Peyer's patch (tissue), 4 donors: ENCODE measurements around the gene CCDC159.

Experiments
- POLR2A ChIP-seq, 2 donors: fragments of 450-650 bp; IDR thresholded peaks; one replicate each; pipeline ENCODE4 v1.5.1; 2017; ENCODE audit warnings: antibody characterized with exemption in 2 of 2, mild to moderate bottlenecking in 2 of 2, moderate library complexity in 2 of 2
- TF ChIP-seq, protein P1 (sequence below), 6 experiments: fragments of 450-650 bp in 4 of 6; fragments of 200-600 bp in 2 of 6; sonication (generic) in 1 of 6; IDR thresholded peaks; one replicate each; pipeline ENCODE4 v1.5.1; 2017 to 2019; ENCODE audit warnings: antibody characterized with exemption in 6 of 6, mild to moderate bottlenecking in 3 of 6, moderate library complexity in 1 of 6

- TF ChIP-seq, protein P1, sequence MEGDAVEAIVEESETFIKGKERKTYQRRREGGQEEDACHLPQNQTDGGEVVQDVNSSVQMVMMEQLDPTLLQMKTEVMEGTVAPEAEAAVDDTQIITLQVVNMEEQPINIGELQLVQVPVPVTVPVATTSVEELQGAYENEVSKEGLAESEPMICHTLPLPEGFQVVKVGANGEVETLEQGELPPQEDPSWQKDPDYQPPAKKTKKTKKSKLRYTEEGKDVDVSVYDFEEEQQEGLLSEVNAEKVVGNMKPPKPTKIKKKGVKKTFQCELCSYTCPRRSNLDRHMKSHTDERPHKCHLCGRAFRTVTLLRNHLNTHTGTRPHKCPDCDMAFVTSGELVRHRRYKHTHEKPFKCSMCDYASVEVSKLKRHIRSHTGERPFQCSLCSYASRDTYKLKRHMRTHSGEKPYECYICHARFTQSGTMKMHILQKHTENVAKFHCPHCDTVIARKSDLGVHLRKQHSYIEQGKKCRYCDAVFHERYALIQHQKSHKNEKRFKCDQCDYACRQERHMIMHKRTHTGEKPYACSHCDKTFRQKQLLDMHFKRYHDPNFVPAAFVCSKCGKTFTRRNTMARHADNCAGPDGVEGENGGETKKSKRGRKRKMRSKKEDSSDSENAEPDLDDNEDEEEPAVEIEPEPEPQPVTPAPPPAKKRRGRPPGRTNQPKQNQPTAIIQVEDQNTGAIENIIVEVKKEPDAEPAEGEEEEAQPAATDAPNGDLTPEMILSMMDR (IDR thresholded peaks at IDR 0.05) = no peak
- no peak for TF ChIP-seq POLR2A (IDR thresholded peaks at IDR 0.05)
These were observed 27.6 kb downstream of the CCDC159 start for GRCh38 chr19:11373885-11374432.
